ENCODE measurements around the gene NLGN3. TPM values are rescaled to one million over a fixed set of nuclear protein-coding genes. Genes with fewer than 3 reads are reported as not detected.

Gene NLGN3
- total and polyA plus RNA-seq, 2 experiments from 2014 or later = 1.6 to 2.7 TPM

GRCh38 chrX:71195964-71196649 lies 51.5 kb downstream of the NLGN3 start:
- no peaks in the 10 kb centered on the region for H3K79me2 ChIP-seq
- H3K27ac ChIP-seq = no peak overlapping the region
- no peaks in the 10 kb centered on the region for H3K36me3 ChIP-seq (replicated peaks; ENCODE audit: insufficient read depth, low read depth)
- no peaks in the 10 kb centered on the region for H3K27me3 ChIP-seq
- no peak overlapping the region for H2AFZ ChIP-seq
- WGBS (ENCODE audit: low lambda C conversion rate, missing lambda C conversion rate) = 56% methylated on average over 4 of the region's 4 CpGs
- no peak overlapping the region for H3K4me3 ChIP-seq
- no peaks in the 10 kb centered on the region for H4K20me1 ChIP-seq (ENCODE audit: insufficient read depth, poor library complexity, severe bottlenecking)
- TF ChIP-seq EZH2 (IDR thresholded peaks at IDR 0.05; ENCODE audit: borderline replicate concordance) (no peak), EZH2phosphoT487 (IDR thresholded peaks at IDR 0.05; ENCODE audit: low read depth, severe bottlenecking, unreplicated experiment) (no peak), CTCF (IDR thresholded peaks at IDR 0.05; ENCODE audit: poor library complexity) (no peak)
- no peak overlapping the region for H3K4me2 ChIP-seq
- no peaks in the 10 kb centered on the region for H3K4me1 ChIP-seq (ENCODE audit: insufficient read depth)
- DNase-seq (ENCODE audit: low spot score) = no peak
- H3K9me3 ChIP-seq (ENCODE audit: low read depth) = no peaks in the 10 kb centered on the region
- no peaks in the 10 kb centered on the region for H3K9me2 ChIP-seq (replicated peaks; ENCODE audit: insufficient read depth)

GRCh38 chrX:71198066-71198465 lies 53.4 kb downstream of the NLGN3 start:
- TF ChIP-seq CTCF (IDR thresholded peaks at IDR 0.05; ENCODE audit: poor library complexity) (no peak), EZH2phosphoT487 (IDR thresholded peaks at IDR 0.05; ENCODE audit: low read depth, severe bottlenecking, unreplicated experiment) (no peak), EZH2 (IDR thresholded peaks at IDR 0.05; ENCODE audit: borderline replicate concordance) (no peak)
- Histone ChIP-seq H3K36me3 (replicated peaks; ENCODE audit: insufficient read depth, low read depth) (no peaks in the 10 kb centered on the region), H2AFZ (no peak overlapping the region), H3K9me2 (replicated peaks; ENCODE audit: insufficient read depth) (no peaks in the 10 kb centered on the region), H3K4me2 (no peak overlapping the region), H3K27ac (no peak overlapping the region), H3K4me3 (no peak overlapping the region), H3K79me2 (no peaks in the 10 kb centered on the region), H4K20me1 (ENCODE audit: insufficient read depth, poor library complexity, severe bottlenecking) (no peaks in the 10 kb centered on the region), H3K27me3 (no peaks in the 10 kb centered on the region), H3K4me1 (ENCODE audit: insufficient read depth) (no peaks in the 10 kb centered on the region), H3K9me3 (ENCODE audit: low read depth) (no peaks in the 10 kb centered on the region)
- WGBS (ENCODE audit: low lambda C conversion rate, missing lambda C conversion rate) = 89% methylated on average over 3 of the region's 3 CpGs
- DNase-seq (ENCODE audit: low spot score) = no peak

GRCh38 chrX:71199252-71200008 lies 54.8 kb downstream of the NLGN3 start:
- no peak overlapping the region for H3K4me3 ChIP-seq
- no peak overlapping the region for H3K4me2 ChIP-seq
- H2AFZ ChIP-seq = no peak overlapping the region
- WGBS (ENCODE audit: low lambda C conversion rate, missing lambda C conversion rate) = 79% methylated on average over 7 of the region's 7 CpGs
- DNase-seq (ENCODE audit: low spot score) = no peak
- no peaks in the 10 kb centered on the region for H4K20me1 ChIP-seq (ENCODE audit: insufficient read depth, poor library complexity, severe bottlenecking)
- H3K9me2 ChIP-seq (replicated peaks; ENCODE audit: insufficient read depth) = no peaks in the 10 kb centered on the region
- H3K27me3 ChIP-seq = no peaks in the 10 kb centered on the region
- no peak overlapping the region for H3K27ac ChIP-seq
- TF ChIP-seq EZH2phosphoT487 (IDR thresholded peaks at IDR 0.05; ENCODE audit: low read depth, severe bottlenecking, unreplicated experiment) = no peak
- TF ChIP-seq CTCF (IDR thresholded peaks at IDR 0.05; ENCODE audit: poor library complexity) = no peak
- no peak for TF ChIP-seq EZH2 (IDR thresholded peaks at IDR 0.05; ENCODE audit: borderline replicate concordance)
- H3K4me1 ChIP-seq (ENCODE audit: insufficient read depth) = no peaks in the 10 kb centered on the region
- H3K36me3 ChIP-seq (replicated peaks; ENCODE audit: insufficient read depth, low read depth) = no peaks in the 10 kb centered on the region
- no peaks in the 10 kb centered on the region for H3K79me2 ChIP-seq
- H3K9me3 ChIP-seq (ENCODE audit: low read depth) = no peaks in the 10 kb centered on the region

Measured in hepatocyte (in vitro differentiated cells).